GM23338 (cell line): ENCODE measurements around the gene SHPK.

Experiments
- CREB1 ChIP-seq: fragments of 250-450 bp; sonication (Bioruptor Pico); IDR thresholded peaks from 2 replicates; pipeline ENCODE4 v1.5.0; 2020; ENCODE audit warnings: low read depth, mild to moderate bottlenecking, moderate library complexity
- EZH2 ChIP-seq: fragments of 200-600 bp; sonication (generic); IDR thresholded peaks from one replicate; pipeline ENCODE4 v1.8.0; 2017; ENCODE audit warnings: antibody characterized with exemption, mild to moderate bottlenecking, low read depth; ENCODE audit not compliant: unreplicated experiment
- EZH2phosphoT487 ChIP-seq: fragments of 200-600 bp; sonication (generic); IDR thresholded peaks from one replicate; pipeline ENCODE4 v1.8.1; 2018; ENCODE audit warnings: antibody characterized with exemption; ENCODE audit not compliant: unreplicated experiment
- JUNB ChIP-seq: IDR thresholded peaks from one replicate; pipeline ENCODE4 v1.6.1; 2016; ENCODE audit warnings: antibody characterized with exemption; ENCODE audit not compliant: unreplicated experiment
- NANOG ChIP-seq: IDR thresholded peaks from 2 replicates; pipeline ENCODE4 v1.6.1; 2016; ENCODE audit warnings: antibody characterized with exemption, borderline replicate concordance
- POLR2AphosphoS5 ChIP-seq: IDR thresholded peaks from 2 replicates; pipeline ENCODE4 v1.6.1; 2016; ENCODE audit warnings: antibody characterized with exemption, low read depth
- STAT1 ChIP-seq: IDR thresholded peaks from one replicate; pipeline ENCODE4 v1.6.1; 2016; ENCODE audit warnings: antibody characterized with exemption; ENCODE audit not compliant: unreplicated experiment
- ZNF114 ChIP-seq: fragments of 250-450 bp; sonication (Bioruptor Pico); IDR thresholded peaks from 2 replicates; pipeline ENCODE4 v1.5.0; 2020; ENCODE audit warnings: mild to moderate bottlenecking, moderate library complexity
- TF ChIP-seq, protein P1 (sequence below), 2 experiments: fragments of 200-600 bp in 1 of 2; sonication (generic) in 1 of 2; conservative IDR thresholded peaks; 2 replicates each; pipeline versions ENCODE4 v1.5.1 to v1.6.1; 2016 to 2017; ENCODE audit warnings: antibody characterized with exemption in 2 of 2, low read depth in 2 of 2, mild to moderate bottlenecking in 2 of 2, moderate library complexity in 1 of 2
- TF ChIP-seq, protein P2 (sequence below): IDR thresholded peaks from one replicate; pipeline ENCODE4 v1.6.1; 2018; ENCODE audit warnings: antibody characterized with exemption; ENCODE audit not compliant: unreplicated experiment

DNA sequence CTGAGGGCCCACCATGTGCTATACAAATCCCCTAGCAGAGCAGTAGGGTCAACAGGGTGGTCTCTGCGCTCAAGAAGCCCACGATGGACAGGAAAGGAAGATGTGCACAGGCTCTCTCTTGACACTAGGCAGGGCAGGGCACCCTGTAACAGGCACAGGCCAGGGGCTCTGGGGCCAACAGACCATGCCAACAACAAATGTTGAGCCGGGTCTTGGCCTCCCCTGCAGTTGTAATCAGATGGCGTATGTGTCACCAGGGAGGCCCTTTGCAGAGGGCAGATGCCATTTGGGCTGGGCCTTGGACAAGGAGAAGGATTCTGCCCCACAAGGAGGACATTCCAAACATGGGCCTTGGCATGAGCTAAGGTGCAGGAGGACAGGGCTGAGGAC, 32.2 kb downstream of the SHPK start:
- TF ChIP-seq, protein P1, sequence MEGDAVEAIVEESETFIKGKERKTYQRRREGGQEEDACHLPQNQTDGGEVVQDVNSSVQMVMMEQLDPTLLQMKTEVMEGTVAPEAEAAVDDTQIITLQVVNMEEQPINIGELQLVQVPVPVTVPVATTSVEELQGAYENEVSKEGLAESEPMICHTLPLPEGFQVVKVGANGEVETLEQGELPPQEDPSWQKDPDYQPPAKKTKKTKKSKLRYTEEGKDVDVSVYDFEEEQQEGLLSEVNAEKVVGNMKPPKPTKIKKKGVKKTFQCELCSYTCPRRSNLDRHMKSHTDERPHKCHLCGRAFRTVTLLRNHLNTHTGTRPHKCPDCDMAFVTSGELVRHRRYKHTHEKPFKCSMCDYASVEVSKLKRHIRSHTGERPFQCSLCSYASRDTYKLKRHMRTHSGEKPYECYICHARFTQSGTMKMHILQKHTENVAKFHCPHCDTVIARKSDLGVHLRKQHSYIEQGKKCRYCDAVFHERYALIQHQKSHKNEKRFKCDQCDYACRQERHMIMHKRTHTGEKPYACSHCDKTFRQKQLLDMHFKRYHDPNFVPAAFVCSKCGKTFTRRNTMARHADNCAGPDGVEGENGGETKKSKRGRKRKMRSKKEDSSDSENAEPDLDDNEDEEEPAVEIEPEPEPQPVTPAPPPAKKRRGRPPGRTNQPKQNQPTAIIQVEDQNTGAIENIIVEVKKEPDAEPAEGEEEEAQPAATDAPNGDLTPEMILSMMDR (conservative IDR thresholded peaks at IDR 0.05; ENCODE audit: low read depth in 2 of 2): no peak
- no peak for TF ChIP-seq EZH2
- TF ChIP-seq JUNB: no peak
- TF ChIP-seq, protein P2, sequence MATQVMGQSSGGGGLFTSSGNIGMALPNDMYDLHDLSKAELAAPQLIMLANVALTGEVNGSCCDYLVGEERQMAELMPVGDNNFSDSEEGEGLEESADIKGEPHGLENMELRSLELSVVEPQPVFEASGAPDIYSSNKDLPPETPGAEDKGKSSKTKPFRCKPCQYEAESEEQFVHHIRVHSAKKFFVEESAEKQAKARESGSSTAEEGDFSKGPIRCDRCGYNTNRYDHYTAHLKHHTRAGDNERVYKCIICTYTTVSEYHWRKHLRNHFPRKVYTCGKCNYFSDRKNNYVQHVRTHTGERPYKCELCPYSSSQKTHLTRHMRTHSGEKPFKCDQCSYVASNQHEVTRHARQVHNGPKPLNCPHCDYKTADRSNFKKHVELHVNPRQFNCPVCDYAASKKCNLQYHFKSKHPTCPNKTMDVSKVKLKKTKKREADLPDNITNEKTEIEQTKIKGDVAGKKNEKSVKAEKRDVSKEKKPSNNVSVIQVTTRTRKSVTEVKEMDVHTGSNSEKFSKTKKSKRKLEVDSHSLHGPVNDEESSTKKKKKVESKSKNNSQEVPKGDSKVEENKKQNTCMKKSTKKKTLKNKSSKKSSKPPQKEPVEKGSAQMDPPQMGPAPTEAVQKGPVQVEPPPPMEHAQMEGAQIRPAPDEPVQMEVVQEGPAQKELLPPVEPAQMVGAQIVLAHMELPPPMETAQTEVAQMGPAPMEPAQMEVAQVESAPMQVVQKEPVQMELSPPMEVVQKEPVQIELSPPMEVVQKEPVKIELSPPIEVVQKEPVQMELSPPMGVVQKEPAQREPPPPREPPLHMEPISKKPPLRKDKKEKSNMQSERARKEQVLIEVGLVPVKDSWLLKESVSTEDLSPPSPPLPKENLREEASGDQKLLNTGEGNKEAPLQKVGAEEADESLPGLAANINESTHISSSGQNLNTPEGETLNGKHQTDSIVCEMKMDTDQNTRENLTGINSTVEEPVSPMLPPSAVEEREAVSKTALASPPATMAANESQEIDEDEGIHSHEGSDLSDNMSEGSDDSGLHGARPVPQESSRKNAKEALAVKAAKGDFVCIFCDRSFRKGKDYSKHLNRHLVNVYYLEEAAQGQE: no peak
- TF ChIP-seq POLR2AphosphoS5: no peak
- TF ChIP-seq NANOG: no peak
- no peak for TF ChIP-seq EZH2phosphoT487
- no peak for TF ChIP-seq CREB1 (CRISPR knock-in tag)
- no peak for TF ChIP-seq STAT1
- no peak for TF ChIP-seq ZNF114 (CRISPR knock-in tag)
